Hematopoietic multipotent progenitor cell (in vitro differentiated cells): ENCODE results near the gene TMEM17. TPM values are rescaled to one million over a fixed set of nuclear protein-coding genes. Genes with fewer than 3 reads are reported as not detected.

ENCODE experiments used
- DNase-seq, 3 donors: peaks; one replicate each; pipeline ENCODE4 v3.0.0-alpha.2; 2011 to 2015; ENCODE audit warnings: low read depth in 2 of 3, low spot score in 2 of 3
- total RNA-seq: library from RNA; depleted of rRNA; stranded (reverse); fragments of >200 nt; gene quantifications from one replicate; pipeline ENCODE4 v1.2.3, GENCODE V29; 2012

Gene TMEM17
- total RNA-seq, 1 donor: 2.4 TPM

DNA sequence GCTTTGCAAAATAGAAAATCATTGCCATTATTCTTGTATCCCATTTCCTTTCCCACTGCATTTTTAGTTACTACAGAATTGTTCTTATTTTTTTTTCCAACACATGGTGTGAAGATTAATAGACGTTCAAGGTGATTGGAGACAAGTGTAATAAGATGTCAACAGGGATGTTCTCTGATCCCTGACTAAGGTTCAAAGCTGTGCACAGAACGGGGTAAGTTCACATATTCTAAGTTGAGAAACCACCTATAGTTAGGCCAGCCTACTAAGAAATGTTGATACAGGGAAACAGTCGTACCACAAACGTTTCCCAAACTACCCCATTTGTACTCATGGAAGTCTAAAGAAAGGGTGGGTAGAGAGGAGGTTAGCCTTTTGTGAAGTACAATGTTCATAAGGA, 6.4 kb upstream of the TMEM17 start:
- DNase-seq: no peak

DNA sequence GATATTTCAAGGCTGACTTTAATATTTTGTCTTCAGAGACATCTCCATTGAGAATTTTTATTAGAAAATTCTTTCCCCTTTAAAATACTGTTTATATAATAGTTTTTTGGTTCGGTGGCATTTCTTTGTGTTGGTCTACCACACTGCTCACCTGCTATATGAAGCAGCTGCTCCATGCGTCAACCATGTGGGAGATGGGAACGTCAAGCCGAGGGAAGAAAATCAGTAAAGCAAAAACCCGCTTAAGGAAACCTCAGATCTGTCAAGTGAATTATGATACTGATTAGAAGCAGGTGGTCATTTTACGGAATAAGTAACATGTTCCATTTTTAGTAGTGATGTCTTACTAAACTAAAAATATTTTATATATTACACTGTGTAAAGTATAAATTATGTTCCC, 5.6 kb upstream of the TMEM17 start:
- DNase-seq: no peak

DNA sequence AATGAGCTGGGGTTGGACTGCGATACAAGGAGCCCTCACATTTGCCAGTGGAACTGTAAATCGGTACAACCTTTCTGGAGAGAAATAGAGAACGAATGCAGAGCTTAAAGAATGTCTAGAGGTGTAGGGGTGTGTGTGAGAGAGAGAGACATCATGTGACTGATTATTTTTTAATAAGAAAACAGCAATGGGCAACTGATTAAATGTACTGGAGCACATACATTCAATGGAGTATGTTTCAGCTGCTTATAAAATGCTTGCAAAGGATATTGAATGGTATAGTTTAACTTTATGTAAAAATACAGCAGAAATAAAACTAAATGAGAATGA, 391 bp upstream of the TMEM17 start:
- DNase-seq: no peak

- DNase-seq: peak in 1 of 3 donors; percentile 3
Observed at GRCh38 chr2:62505109-62505749, 766 bp downstream of the TMEM17 start.

DNA sequence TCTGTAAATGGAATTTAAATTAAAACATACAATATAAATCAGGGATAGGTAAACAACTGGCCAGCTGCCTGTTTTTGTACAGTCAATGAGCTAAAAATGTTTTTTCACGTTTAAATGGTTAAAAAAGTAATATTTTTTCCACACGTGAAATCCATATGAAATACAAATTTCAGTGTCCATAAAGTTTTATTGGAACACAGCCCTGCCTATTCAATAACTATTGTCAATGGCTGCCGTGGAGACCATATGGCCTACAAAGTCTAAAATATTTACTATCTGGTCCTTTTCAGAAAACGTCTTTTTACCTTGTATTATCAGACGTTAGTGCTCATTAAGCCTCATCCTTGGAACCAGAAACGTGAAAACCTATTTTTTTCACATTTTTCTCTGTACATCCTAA, 1.3 kb downstream of the TMEM17 start:
- DNase-seq: no peak

GRCh38 chr2:62501794-62502500, 4.0 kb downstream of the TMEM17 start:
- DNase-seq: peak in 1 of 3 donors; percentile 17

DNA sequence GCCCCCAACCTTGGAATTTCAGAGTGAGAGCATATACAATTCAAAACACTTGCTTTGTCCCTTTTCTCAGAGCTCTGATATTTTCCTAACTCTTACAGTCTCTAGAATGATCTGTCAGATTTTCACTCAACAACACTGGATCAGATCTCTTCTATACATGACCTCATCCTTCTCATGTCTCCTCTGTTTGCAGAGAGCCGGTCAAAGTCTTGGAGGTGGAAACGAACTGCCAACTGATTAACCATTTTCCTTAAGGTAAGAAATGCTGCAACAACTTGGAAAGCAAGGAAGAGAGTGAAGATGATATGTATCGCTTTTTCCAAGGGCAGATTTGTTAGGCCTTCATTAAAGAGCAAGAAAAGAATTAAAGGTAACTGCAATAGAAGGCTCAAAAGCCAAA, 4.9 kb downstream of the TMEM17 start:
- DNase-seq: no peak

DNA sequence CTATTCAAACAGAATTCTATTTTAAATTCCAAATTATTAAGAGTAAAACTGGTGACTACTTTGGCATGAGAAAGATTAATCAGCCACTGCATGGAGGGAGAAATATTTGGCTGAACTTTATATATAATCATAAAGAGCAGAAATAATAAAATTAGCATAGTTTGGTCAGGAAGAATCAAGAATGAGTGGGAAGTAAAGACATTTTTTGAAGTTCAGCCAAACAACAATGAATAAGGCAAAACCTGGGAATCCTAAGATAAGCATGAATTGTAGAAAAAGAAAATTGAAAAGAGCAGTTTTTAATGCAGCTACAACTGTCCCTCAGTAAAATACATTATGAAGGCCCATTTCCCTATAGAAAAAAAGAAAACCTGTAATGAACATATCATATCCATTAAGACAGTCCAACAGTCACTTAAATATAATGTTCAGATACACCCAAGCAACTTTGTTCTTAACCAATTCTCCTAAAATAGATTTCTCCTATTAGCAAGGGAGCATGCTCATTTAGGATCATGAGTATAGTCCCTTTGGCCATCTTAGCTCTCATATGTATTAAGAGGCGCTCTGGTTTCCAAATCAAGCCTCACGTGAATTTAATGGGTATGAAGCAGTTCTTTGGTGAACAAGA, 6.5 kb downstream of the TMEM17 start:
- no peak for DNase-seq

- no peak for DNase-seq
Observed at GRCh38 chr2:62498739-62499138, 7.3 kb downstream of the TMEM17 start.

GRCh38 chr2:62495761-62496160, 10.2 kb downstream of the TMEM17 start:
- DNase-seq: no peak

DNA sequence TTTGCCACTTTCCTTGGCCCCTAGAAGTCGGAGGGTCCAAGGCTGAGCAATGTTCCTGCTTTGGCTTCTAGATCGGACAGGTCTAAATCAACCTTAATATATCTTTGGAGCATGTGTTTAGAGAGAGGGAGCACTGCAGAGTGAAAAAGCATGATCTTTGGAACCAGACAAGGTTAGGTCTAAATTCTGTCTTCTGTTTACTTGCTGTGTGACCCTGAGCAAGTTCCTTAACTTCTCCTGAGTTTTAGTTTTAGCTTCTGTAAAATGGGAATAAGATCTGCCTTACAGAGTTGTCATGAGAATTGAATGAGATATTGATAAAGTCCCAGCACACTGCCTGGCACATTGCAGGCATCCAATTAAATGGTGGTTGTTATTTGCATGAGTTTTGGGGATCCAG, 13.9 kb downstream of the TMEM17 start:
- no peak for DNase-seq

DNA sequence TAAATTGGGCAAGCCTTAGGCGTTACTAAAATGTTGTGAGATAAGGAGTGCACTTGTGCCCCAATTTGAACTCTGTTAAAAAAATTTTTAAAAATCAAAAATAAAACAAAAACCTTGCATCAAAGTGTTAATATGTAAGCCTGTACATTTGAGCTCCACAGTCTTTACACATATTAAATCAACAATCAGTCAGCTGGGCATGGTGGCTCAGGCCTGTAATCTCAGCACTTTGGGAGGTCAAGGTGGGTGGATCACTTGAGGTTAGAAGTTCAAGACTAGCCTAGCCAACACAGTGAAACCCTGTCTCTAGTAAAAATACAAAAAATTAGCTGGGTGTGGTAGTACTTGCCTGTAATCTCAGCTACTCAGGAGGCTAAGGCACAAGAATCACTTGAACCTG, 16.3 kb downstream of the TMEM17 start:
- DNase-seq: no peak

GRCh38 chr2:62489162-62489561, 16.8 kb downstream of the TMEM17 start:
- no peak for DNase-seq

GRCh38 chr2:62486439-62486765, 19.6 kb downstream of the TMEM17 start:
- no peak for DNase-seq

GRCh38 chr2:62485761-62486438, 20.1 kb downstream of the TMEM17 start:
- no peak for DNase-seq

DNA sequence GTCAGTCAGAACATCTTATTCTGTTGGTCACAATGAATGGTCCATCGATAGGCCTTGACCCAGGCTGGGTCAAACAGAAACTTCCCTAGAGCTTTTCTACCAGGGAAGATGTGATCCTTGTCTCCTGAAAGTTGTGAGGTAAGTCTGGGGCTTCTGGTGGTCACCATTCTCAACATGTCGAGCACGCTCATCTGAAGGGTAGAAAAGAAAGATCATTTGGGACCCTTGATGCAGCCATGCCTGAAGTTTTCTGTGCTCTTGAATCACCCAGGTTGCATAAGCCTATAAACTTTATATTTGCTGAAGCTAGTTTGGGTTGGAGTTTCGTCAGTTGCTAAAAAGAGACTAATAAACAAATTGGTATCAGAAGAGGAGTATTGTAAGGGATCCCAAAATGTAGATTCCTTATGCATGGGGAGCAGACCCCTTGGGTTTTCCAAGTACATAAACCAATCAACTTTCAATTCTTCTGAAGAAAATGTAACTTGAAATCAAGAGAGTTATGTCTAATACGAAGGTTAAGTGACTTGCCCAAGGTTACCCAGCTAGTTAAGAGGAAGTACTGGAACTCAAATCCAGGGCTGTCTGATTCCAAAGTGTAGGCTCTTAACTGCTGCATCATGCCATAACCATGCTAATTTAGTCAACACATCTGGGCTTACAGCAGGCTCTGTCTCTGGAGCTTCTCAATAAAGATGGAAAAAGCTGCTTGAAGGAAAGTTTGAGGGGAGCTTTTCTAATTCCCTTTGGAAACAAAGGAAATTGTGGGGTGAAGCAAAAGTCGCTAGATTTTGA, 23.2 kb downstream of the TMEM17 start:
- DNase-seq: no peak

GRCh38 chr2:62479917-62480316, 26.1 kb downstream of the TMEM17 start:
- no peak for DNase-seq

DNA sequence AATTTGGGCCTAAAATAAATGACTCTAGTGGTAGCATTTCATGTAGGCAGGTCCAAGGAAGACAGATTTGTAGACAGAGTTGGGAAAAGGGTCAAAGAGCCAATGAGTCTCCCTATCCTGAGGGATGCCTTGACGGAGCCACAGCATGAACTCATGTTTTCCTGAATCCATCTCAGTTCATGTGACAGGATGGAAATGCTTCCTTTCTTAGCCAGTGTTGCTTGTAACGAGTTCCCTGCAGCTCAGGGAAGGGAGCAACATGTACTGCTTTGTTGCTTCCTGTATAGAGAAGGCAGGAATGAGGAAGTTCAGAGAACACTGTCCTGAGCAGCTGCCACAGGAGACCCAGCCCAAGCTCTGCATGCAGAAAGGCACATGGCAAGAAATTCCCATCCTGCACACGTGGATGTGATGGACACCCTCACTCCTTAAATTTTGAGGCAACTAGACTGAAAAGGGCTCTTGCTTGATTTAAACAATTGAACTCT, 27.9 kb downstream of the TMEM17 start:
- DNase-seq: peak in 2 of 3 donors; percentile 24 to 47

DNA sequence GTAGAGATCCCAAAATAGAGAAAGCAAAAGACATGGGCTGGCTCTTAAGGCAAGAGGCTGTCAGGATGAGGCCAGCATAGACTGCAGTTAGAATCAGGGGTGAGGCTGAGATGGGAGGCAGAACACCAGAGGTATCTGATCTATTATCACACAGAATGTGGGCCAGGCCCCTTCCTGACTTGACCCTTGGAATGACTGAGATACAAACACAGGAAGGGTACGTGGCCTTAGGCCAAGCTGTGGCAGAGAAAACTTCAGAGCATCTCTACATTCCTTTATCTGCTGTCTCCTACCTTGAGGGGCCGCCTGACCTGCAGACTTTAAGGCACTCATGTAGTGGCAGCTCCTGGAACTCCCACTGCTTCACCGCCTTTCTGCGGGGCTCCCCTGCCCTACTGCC, 28.4 kb downstream of the TMEM17 start:
- no peak for DNase-seq

- peak in 2 of 3 donors; percentile 51 to 71 for DNase-seq
Observed at GRCh38 chr2:62475172-62476011, 30.6 kb downstream of the TMEM17 start.
